HCT116 (cell line): ENCODE data around the gene IQSEC3. TPM values are rescaled to one million over a fixed set of nuclear protein-coding genes. Genes with fewer than 3 reads are reported as not detected.

Experiments
- ATAC-seq: fragments of 200-7000 bp; cut with Tn5 transposase; 2 replicates; pipeline ENCODE4 v1.9.1; 2020; ENCODE audit warnings: mild to moderate bottlenecking, moderate library complexity
- BruUV-seq: library from RNA; stranded (reverse); fragments of 400-500 nt; replicated peaks from 2 replicates; lab custom pipeline; 2021; lab: Mats Ljungman, UMichigan
- CTCF ChIA-PET: fragments of 300-600 bp; sonication (Branson Sonifier 250); formaldehyde crosslinking; loops from one replicate; lab custom pipeline; 2021; ENCODE audit warnings: antibody characterized with exemption; lab: Charles Lee
- POLR2A ChIA-PET: fragments of 300-600, 350-600 bp; sonication (Branson Sonifier 250); formaldehyde crosslinking; loops from one replicate; lab custom pipeline; 2021; ENCODE audit warnings: antibody characterized with exemption; lab: Charles Lee
- RAD21 ChIA-PET, 2 experiments: fragments of 300-600 bp; sonication (Branson Sonifier 250); formaldehyde crosslinking; loops; one replicate each; lab custom pipeline; 2023; ENCODE audit warnings: low total read pairs in 2 of 2; ENCODE audit not compliant: uncharacterized antibody in 2 of 2, unreplicated experiment in 2 of 2, low non-redundant PET in 1 of 2; lab: Charles Lee
- DNase-seq: peaks from one replicate; pipeline ENCODE4 v3.0.0-alpha.2; 2010; ENCODE audit warnings: low read depth, low spot score
- H2AFZ ChIP-seq: fragments of 200-600 bp; shearing (Covaris generic), sonication (generic); 2 replicates; pipeline ENCODE4 v1.6.1; 2017; ENCODE audit warnings: low read depth, mixed run types, mixed read lengths, antibody characterized with exemption, low read length; ENCODE audit not compliant: poor library complexity, severe bottlenecking
- H3K27ac ChIP-seq: 2 replicates; pipeline ENCODE4 v1.5.1; 2012; ENCODE audit warnings: low read depth, low read length
- H3K27me3 ChIP-seq: fragments of 200-600 bp; sonication (generic); 2 replicates; pipeline ENCODE4 v1.6.1; 2016; ENCODE audit warnings: mixed run types, low read length, mixed read lengths; ENCODE audit not compliant: insufficient read depth
- H3K36me3 ChIP-seq, 2 experiments: fragments of 200-500 bp in 1 of 2; fragments of 200-600 bp in 1 of 2; sonication (Bioruptor generic) in 1 of 2; sonication (generic) in 1 of 2; 2 replicates each; pipeline versions ENCODE4 v1.5.1 to v1.6.1; 2014 to 2016; ENCODE audit warnings: low read length in 2 of 2, inconsistent platforms in 1 of 2, mixed read lengths in 1 of 2, mixed run types in 1 of 2; ENCODE audit not compliant: insufficient read depth in 2 of 2, control insufficient read depth in 1 of 2
- H3K4me1 ChIP-seq, 2 experiments: fragments of 200-600 bp in 1 of 2; sonication (generic) in 1 of 2; 2 replicates each; pipeline versions ENCODE4 v1.5.1 to v1.6.1; 2012 to 2017; ENCODE audit warnings: low read length in 2 of 2, inconsistent platforms in 1 of 2, mild to moderate bottlenecking in 1 of 2, mixed read lengths in 1 of 2, mixed run types in 1 of 2, moderate library complexity in 1 of 2; ENCODE audit not compliant: insufficient read depth in 2 of 2, control insufficient read depth in 1 of 2
- H3K4me2 ChIP-seq: fragments of 200-600 bp; sonication (generic); 2 replicates; pipeline ENCODE4 v1.6.1; 2017; ENCODE audit warnings: mixed run types, low read length, mixed read lengths
- H3K4me3 ChIP-seq, 2 experiments: fragments of 200-600 bp in 1 of 2; sonication (generic) in 1 of 2; replicated peaks in 1 of 2; 2 replicates each; pipeline ENCODE4 v1.5.1; 2011 to 2016; ENCODE audit warnings: low read length in 2 of 2, control low read depth in 1 of 2, low read depth in 1 of 2, mild to moderate bottlenecking in 1 of 2, mixed read lengths in 1 of 2, mixed run types in 1 of 2
- H3K79me2 ChIP-seq: fragments of 200-600 bp; sonication (generic); 2 replicates; pipeline ENCODE4 v1.6.1; 2017; ENCODE audit warnings: mild to moderate bottlenecking, mixed run types, low read length, moderate library complexity, mixed read lengths; ENCODE audit not compliant: insufficient read depth
- H3K9ac ChIP-seq: fragments of 200-600 bp; sonication (generic); 2 replicates; pipeline ENCODE4 v1.6.1; 2016; ENCODE audit warnings: low read length, mixed read lengths
- H3K9me2 ChIP-seq: fragments of 200-600 bp; sonication (generic), shearing (Covaris generic); 2 replicates; pipeline ENCODE4 v1.6.1; 2017; ENCODE audit warnings: mixed run types, mild to moderate bottlenecking, moderate library complexity; ENCODE audit not compliant: insufficient read depth
- H3K9me3 ChIP-seq, 2 experiments: fragments of 200-500 bp in 1 of 2; fragments of 200-600 bp in 1 of 2; sonication (Bioruptor generic) in 1 of 2; sonication (generic) in 1 of 2; 2 replicates each; pipeline ENCODE4 v1.6.1; 2014 to 2017; ENCODE audit warnings: low read length in 2 of 2, mixed read lengths in 2 of 2, inconsistent platforms in 1 of 2, low read depth in 1 of 2, mild to moderate bottlenecking in 1 of 2, mixed run types in 1 of 2, moderate library complexity in 1 of 2; ENCODE audit not compliant: control insufficient read depth in 1 of 2, insufficient read depth in 1 of 2
- H4K20me1 ChIP-seq: fragments of 200-600 bp; sonication (generic), shearing (Covaris generic); 2 replicates; pipeline ENCODE4 v1.6.1; 2017; ENCODE audit warnings: mixed run types, mild to moderate bottlenecking, moderate library complexity; ENCODE audit not compliant: insufficient read depth
- ATF3 ChIP-seq: IDR thresholded peaks from 2 replicates; pipeline ENCODE4 v1.6.1; 2012
- ELF1 ChIP-seq: IDR thresholded peaks from 2 replicates; pipeline ENCODE4 v1.6.1; 2012; ENCODE audit warnings: low read depth, borderline replicate concordance
- EZH2 ChIP-seq: fragments of 200-600 bp; sonication (generic); IDR thresholded peaks from 2 replicates; pipeline ENCODE4 v1.6.1; 2017; ENCODE audit warnings: antibody characterized with exemption, mixed run types
- EZH2phosphoT487 ChIP-seq: fragments of 200-600 bp; IDR thresholded peaks from 2 replicates; pipeline ENCODE4 v1.6.1; 2018; ENCODE audit warnings: antibody characterized with exemption, borderline replicate concordance
- MAX ChIP-seq: IDR thresholded peaks from 2 replicates; pipeline ENCODE4 v1.6.1; 2012
- SRF ChIP-seq: IDR thresholded peaks from 2 replicates; pipeline ENCODE4 v1.6.1; 2012; ENCODE audit warnings: low read depth
- ZBTB33 ChIP-seq: IDR thresholded peaks from 2 replicates; pipeline ENCODE4 v1.6.1; 2011; ENCODE audit warnings: mild to moderate bottlenecking, low read length, moderate library complexity; ENCODE audit not compliant: insufficient replicate concordance; ENCODE audit errors: extremely low read depth
- intact Hi-C: fragments of 100-400 bp; cut with micrococcal nuclease; formaldehyde crosslinking; loops from 2 replicates; pipeline ENCODE4 v1.10.0; 2022
- total RNA-seq: library from RNA; stranded (reverse); gene quantifications from one replicate; pipeline ENCODE4 v1.2.1, GENCODE V29; 2021; ENCODE audit not compliant: unreplicated experiment
- TF ChIP-seq, protein P1 (sequence below), 3 experiments: fragments of 200-600 bp in 1 of 3; sonication (generic) in 1 of 3; IDR thresholded peaks in 2 of 3; conservative IDR thresholded peaks in 1 of 3; 2 replicates each; pipeline ENCODE4 v1.5.1; 2012 to 2017; ENCODE audit warnings: low read depth in 2 of 3, low read length in 2 of 3, antibody characterized with exemption in 1 of 3, borderline replicate concordance in 1 of 3, control low read depth in 1 of 3, mild to moderate bottlenecking in 1 of 3, mixed read lengths in 1 of 3, mixed run types in 1 of 3, moderate library complexity in 1 of 3; ENCODE audit not compliant: insufficient read depth in 1 of 3

IQSEC3 gene
- total RNA-seq, 1 experiment from 2014 or later: not detected

GRCh38 chr12:177336-177979 is 110.9 kb downstream of the IQSEC3 start:
- Histone ChIP-seq H3K79me2 (no peaks in the 10 kb centered on the region), H2AFZ (no peak overlapping the region), H3K4me1 (peaks cover 9 to 47% of the 10 kb centered on the region in 2 experiments; a peak in 3 of 4 replicates), H4K20me1 (no peaks in the 10 kb centered on the region), H3K4me2 (peak overlapping the region; percentile 83; the same call in 1 of the 2 replicates), H3K9me2 (no peaks in the 10 kb centered on the region), H3K27me3 (no peaks in the 10 kb centered on the region), H3K4me3 (no peak overlapping the region), H3K9ac (no peak overlapping the region), H3K27ac (no peak overlapping the region), H3K9me3 (no peaks in the 10 kb centered on the region), H3K36me3 (no peaks in the 10 kb centered on the region)
- TF ChIP-seq, protein P1, sequence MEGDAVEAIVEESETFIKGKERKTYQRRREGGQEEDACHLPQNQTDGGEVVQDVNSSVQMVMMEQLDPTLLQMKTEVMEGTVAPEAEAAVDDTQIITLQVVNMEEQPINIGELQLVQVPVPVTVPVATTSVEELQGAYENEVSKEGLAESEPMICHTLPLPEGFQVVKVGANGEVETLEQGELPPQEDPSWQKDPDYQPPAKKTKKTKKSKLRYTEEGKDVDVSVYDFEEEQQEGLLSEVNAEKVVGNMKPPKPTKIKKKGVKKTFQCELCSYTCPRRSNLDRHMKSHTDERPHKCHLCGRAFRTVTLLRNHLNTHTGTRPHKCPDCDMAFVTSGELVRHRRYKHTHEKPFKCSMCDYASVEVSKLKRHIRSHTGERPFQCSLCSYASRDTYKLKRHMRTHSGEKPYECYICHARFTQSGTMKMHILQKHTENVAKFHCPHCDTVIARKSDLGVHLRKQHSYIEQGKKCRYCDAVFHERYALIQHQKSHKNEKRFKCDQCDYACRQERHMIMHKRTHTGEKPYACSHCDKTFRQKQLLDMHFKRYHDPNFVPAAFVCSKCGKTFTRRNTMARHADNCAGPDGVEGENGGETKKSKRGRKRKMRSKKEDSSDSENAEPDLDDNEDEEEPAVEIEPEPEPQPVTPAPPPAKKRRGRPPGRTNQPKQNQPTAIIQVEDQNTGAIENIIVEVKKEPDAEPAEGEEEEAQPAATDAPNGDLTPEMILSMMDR (IDR thresholded peaks at IDR 0.05 in 2 of 3, conservative IDR thresholded peaks at IDR 0.05 in 1 of 3; ENCODE audit: borderline replicate concordance in 1 of 3, insufficient read depth in 1 of 3, low read depth in 2 of 3, low read length in 2 of 3): no peak
- no peak for TF ChIP-seq EZH2phosphoT487
- TF ChIP-seq SRF: no peak
- no peak for TF ChIP-seq ELF1
- no peak for TF ChIP-seq ATF3
- TF ChIP-seq MAX: no peak
- TF ChIP-seq EZH2: no peak
- no peak for TF ChIP-seq ZBTB33
- ChIA-PET POLR2A (interaction anchor here (1.3 kb wide), 1 partner anchor 11 kb away, joined by 3 read pairs; no protein-coding TSS in a partner anchor), CTCF (no interaction called here), RAD21 (interaction anchor here in 1 of 2 experiments (1.1 kb wide), 1 partner anchor 25 kb away, joined by 3 read pairs; no protein-coding TSS in a partner anchor)
- DNase-seq (no peak), ATAC-seq (no peak)
- BruUV-seq: no TSS peak
- intact Hi-C loops: no loop called here
